NOMO-1 treated with DMSO at 0.1 percent for 48 hours (cell line): Measurements from ENCODE around the gene ASTL.

Experiments
- DNase-seq: peaks from one replicate; lab custom pipeline; 2025; ENCODE audit not compliant: unreplicated experiment; lab: John Stamatoyannopoulos, UW

The ASTL gene

DNA sequence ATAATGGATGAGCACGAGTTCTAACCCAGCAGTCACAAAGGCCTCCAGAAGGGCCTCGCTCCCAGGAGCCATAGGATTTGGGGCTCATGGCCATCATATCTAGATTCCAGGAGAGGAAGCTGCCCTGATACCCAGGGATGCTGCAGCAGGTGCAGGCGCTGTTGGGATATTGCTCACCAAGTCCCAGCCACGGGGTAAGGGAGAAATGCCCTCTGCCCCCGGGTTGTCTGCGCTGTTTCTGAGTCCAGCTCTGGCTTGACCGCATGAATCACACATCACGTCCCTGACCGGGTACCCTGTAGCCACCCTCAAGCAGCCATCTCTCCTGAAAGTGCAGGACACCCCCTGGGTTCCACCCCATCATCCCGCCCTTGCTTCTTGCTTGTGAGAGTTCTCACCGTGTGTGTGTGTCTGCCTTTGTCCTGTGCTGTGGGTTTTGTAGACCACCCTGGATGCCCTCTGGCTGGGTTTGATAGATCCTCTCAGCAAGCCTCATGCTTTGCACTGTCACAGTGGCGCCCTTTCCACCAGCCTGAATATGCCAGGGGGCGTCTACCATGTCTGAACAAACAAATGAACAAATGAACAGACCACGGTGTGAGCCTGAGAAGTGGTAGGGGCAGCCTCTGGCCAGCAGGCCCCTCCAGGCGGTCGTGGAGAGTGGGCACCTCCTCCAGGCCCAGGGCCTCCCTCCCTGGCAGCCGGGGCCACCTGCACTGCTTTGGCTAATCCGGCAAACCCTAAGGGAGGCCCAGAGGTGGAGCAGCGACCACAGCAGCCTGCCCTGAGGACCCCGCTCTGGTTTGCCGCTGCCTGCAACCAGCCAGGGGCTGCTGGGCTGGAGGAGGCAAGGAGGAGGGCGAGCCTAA is 54.1 kb downstream of the ASTL start:
- no peak for DNase-seq

DNA sequence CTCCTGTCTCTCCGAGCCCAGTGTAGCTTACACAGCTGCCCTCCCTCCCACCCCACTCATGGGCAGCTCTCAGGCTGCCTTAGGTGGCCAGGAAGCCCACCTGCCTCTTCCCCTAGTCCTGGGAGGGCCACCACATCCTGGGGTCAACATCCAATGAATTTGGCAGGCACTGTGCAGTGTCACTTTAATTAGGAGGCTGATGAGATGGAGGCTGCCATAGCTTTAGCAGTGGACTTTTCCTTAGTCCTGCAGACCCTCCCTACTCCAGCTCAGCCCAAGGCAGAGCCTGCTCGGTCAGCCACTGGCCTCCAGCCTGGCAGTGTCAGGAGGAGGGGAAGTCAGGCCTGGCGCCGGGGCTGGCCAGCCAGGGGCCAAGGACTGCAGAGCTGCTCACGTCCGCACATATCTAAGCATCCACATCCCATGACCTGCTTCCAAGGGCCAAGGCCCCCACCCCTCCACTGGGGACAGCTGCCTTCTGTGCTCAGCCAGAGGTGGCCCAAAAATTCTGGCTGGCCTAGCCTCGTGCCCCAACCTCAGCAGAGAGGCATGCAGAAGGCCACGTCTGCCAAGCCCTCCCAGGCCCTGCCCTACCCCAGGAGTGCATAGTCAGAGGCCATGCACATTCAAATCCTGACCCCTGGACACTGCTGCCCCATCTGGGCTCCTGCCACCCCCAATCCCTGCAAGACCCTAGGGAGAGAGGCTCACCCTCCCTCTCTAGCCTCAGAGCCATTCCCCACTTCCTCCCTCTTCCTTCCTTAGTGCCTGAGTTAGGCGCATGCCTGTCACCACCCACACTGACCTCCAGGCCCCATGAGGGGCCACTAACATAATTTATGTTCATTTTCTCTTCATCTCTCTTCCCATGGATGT is 55.0 kb downstream of the ASTL start:
- no peak for DNase-seq

DNA sequence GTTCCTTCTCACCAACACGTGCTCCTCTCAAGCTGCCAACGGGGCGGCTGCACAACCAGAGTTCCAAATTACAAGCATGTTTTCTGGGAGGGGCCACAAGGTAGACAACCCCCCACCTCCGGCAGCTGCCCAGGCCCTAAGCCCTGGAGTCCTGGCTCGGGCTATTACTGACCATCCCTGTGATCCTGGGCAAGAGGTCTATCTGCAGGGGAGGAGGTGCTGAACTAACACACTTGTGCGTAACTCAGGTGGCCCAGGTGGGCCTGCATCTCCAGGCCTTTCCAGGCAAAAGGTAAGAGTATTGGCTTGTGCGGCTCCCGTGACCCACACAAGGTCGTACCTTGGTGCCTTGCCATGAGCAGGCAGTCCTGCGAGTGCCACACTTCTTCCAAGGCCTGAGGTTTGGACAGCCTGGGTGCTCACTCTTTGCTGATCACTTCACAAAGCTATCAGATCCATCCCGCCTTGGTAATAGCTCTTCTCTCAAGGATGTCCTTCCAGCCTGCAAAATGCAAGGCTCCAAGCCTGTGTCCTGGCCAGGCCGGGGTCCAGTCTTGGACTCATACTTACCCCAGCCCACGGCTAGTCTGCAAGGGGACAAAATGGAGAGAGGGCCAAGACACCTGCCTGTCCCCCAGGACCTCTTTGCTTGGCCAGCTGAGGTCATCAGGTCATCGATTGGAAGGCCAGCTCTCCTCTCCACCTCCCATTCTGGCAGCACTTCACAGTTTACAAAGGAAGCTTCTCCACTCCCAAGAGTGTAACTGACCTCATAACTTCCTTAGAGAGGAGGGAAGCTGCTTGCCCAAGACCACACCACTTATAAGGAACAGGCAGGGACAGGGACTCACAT is 55.9 kb downstream of the ASTL start:
- DNase-seq = no peak

DNA sequence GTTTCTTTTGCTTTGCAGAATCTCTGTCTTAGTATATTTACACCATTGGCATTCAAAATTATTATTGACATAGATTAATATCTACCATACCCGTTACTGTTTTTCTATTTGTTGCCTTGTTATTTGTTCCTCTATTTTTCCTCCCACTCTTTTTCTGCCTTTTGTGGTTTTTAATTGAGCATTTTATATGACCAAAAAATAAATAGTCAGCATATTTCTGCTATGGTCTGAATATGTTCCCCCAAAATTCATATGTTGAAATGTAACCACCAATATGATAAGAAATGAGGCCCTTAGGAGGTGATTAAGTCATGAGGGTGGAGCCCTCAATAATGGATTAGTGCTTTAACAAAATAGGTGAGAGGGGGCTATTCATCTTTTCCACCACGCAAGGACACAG is 57.3 kb downstream of the ASTL start:
- no peak for DNase-seq

DNA sequence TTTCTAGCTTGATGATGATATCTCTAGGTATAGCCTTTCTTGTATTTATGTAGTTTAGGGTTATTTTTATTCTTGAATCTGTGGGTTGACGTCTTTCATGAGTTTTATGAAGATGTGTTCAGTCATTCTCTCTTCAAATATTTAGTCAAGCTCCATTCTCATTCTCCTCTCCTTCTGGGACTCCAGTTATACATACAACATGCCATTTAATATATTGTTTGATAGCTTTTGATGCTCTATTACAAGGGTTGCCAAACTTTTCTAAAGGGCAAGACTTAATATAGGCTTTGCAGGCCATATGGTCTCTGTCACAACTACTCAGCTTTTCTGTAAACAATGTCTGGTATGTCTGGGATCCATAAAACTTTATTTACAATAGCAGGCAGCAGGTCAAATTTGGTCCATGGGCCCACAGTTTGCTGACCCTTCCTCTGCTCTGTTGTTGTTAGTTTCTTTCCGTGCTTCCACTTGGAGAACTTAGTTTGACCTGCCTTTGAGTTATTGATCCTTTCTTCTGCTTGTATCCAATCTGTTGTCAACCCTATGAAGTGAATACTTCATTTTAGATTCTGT is 63.0 kb downstream of the ASTL start:
- DNase-seq = no peak

DNA sequence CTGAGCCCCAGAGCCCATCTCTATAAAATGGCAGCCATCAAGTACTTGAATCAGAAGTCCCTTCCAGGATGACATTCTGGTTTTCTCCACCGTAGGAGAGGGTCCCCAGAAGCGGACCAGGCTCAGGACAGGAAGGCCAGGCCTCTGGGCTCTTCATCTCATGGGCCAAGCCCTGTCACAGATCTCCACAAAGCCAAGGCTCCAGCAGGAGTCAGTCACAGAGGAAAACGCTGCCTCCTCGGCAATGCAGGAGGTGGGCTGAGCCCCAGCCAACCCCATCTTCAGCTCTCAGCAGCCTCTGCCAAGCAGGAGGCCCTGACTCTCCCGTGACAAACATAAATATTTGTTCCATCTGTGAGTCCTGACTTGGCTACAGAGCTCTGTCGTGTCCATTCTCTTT is 64.1 kb downstream of the ASTL start:
- DNase-seq = no peak

DNA sequence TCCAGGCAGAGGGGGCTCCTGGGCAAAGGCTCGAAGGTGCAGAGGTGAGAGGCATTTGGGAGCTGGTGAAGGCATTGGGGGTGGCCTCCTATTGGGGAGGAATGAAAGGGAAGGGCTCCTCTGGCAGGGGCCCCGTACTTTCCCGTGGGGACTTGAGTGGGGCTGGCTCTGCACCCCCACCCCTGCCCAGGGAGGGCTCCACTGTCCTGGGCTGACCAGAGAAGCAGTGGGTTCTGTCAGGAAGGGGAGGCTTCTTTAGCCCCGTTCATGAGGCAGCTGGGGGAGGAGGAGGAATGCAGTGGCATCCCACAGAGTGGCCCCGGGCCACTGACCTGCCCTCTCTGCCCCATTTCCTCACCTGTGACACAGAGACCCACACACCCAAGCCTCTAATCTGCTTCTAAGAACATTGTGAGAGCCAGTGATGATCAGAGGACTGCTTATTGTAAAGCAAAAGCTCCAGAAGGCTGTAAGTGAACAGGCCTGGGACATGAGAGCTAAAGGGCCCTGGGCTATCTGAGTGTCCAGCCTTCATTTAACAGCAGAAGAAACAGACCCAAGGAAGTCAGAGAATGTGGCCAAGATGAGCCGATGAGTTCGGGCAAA is 65.0 kb downstream of the ASTL start:
- no peak for DNase-seq
